ENCODE data around the gene HELQ.
"Not testable (repeated sequence)": the region's sequence is repeated elsewhere in the genome, so short reads cannot be mapped to it uniquely, and the experiment has no call there.

DNA sequence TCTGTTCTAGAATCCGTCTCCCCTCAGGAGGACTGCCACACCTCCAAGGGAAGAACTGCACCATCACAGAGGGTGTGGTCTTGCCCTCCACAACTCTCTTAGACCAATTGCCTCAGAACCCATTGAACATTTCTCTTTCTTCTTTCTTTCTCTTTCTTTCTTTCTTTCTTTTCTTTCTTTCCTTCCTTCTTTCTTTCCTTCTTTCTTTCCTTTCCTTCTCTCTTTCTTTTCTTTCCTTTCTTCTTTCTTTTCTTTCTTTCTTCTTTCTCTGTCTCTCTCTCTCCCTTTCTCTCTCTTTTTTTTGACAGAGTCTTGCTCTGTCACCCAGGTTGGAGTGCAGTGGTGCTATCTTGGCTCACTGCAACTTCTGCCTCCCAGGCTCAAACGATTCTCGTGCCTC, 46.0 kb upstream of the HELQ start:
- TF ChIP-seq CTCF (conservative IDR thresholded peaks at IDR 0.05); EZH2 (IDR thresholded peaks at IDR 0.05; ENCODE audit: low read depth): not testable (repeated sequence)
